HG02852 (cell line): Measurements from ENCODE around the gene BNC2.
"Not testable (repeated sequence)": the region's sequence is repeated elsewhere in the genome, so short reads cannot be mapped to it uniquely, and the experiment has no call there.

Experiments used
- ATAC-seq: cut with Tn5 transposase; IDR thresholded peaks from one replicate; pipeline ENCODE4 v1.9.1; 2021; ENCODE audit warnings: mild to moderate bottlenecking, moderate library complexity; ENCODE audit not compliant: unreplicated experiment

BNC2 gene

GRCh38 chr9:16559418-16560188 lies 310.9 kb downstream of the BNC2 start:
- no peak for ATAC-seq

- ATAC-seq, result no peak
Measured at GRCh38 chr9:16555802-16556201, 314.7 kb downstream of the BNC2 start.

- ATAC-seq, result no peak
Measured at GRCh38 chr9:16553869-16554540, 316.5 kb downstream of the BNC2 start.

GRCh38 chr9:16552252-16552651 lies 318.2 kb downstream of the BNC2 start:
- no peak for ATAC-seq

- ATAC-seq, result no peak
Measured at GRCh38 chr9:16551692-16552091, 318.8 kb downstream of the BNC2 start.

GRCh38 chr9:16545639-16546038 lies 324.8 kb downstream of the BNC2 start:
- no peak for ATAC-seq

- no peak for ATAC-seq
Measured at GRCh38 chr9:16544842-16545241, 325.6 kb downstream of the BNC2 start.

- no peak for ATAC-seq
Measured at GRCh38 chr9:16543686-16544085, 326.8 kb downstream of the BNC2 start.

GRCh38 chr9:16543225-16543624 lies 327.2 kb downstream of the BNC2 start:
- no peak for ATAC-seq

GRCh38 chr9:16542290-16542689 lies 328.2 kb downstream of the BNC2 start:
- no peak for ATAC-seq

- no peak for ATAC-seq
Measured at GRCh38 chr9:16540743-16541613, 329.5 kb downstream of the BNC2 start.

- not testable (repeated sequence) for ATAC-seq
Measured at GRCh38 chr9:16539626-16540025, 330.8 kb downstream of the BNC2 start.

- ATAC-seq, result no peak
Measured at GRCh38 chr9:16535555-16535954, 334.9 kb downstream of the BNC2 start.

- no peak for ATAC-seq
Measured at GRCh38 chr9:16532681-16533450, 337.6 kb downstream of the BNC2 start.

- no peak for ATAC-seq
Measured at GRCh38 chr9:16532272-16532671, 338.2 kb downstream of the BNC2 start.

- no peak for ATAC-seq
Measured at GRCh38 chr9:16530669-16531642, 339.5 kb downstream of the BNC2 start.

GRCh38 chr9:16527573-16527972 lies 342.9 kb downstream of the BNC2 start:
- ATAC-seq, result no peak

GRCh38 chr9:16526380-16526779 lies 344.1 kb downstream of the BNC2 start:
- ATAC-seq, result no peak

- no peak for ATAC-seq
Measured at GRCh38 chr9:16524823-16525222, 345.6 kb downstream of the BNC2 start.

- no peak for ATAC-seq
Measured at GRCh38 chr9:16524078-16524477, 346.4 kb downstream of the BNC2 start.
